ACC112 (cell line): ENCODE data around the gene DCAF6.

Source experiments
- H2AFZ ChIP-seq: fragments of 200-600 bp; sonication (generic); one replicate; pipeline ENCODE4 v1.6.0; 2017; ENCODE audit warnings: antibody characterized with exemption, low read length; ENCODE audit not compliant: unreplicated experiment
- H3K27ac ChIP-seq: fragments of 200-600 bp; sonication (generic); 2 replicates; pipeline ENCODE4 v1.5.1; 2014; ENCODE audit warnings: low read depth, mild to moderate bottlenecking, antibody characterized with exemption, low read length, moderate library complexity
- H3K27me3 ChIP-seq: fragments of 200-600 bp; sonication (generic); 2 replicates; pipeline ENCODE4 v1.6.1; 2014; ENCODE audit warnings: mild to moderate bottlenecking, antibody characterized with exemption, low read length, moderate library complexity, mixed read lengths; ENCODE audit not compliant: insufficient read depth
- H3K36me3 ChIP-seq: fragments of 200-600 bp; sonication (generic); 2 replicates; pipeline ENCODE4 v1.6.1; 2016; ENCODE audit warnings: mild to moderate bottlenecking, antibody characterized with exemption, low read length, moderate library complexity, mixed read lengths; ENCODE audit not compliant: insufficient read depth
- H3K4me1 ChIP-seq: fragments of 200-600 bp; sonication (generic); one replicate; pipeline ENCODE4 v1.6.1; 2016; ENCODE audit warnings: low read length, mixed read lengths; ENCODE audit not compliant: insufficient read depth, unreplicated experiment, control insufficient read depth
- H3K4me3 ChIP-seq: fragments of 200-600 bp; sonication (generic); 2 replicates; pipeline ENCODE4 v1.5.1; 2014; ENCODE audit warnings: mild to moderate bottlenecking, low read depth, low read length
- H3K79me2 ChIP-seq: fragments of 200-600 bp; sonication (generic); one replicate; pipeline ENCODE4 v1.6.0; 2016; ENCODE audit warnings: low read length; ENCODE audit not compliant: control insufficient read depth, unreplicated experiment, insufficient read depth

DCAF6 gene

DNA sequence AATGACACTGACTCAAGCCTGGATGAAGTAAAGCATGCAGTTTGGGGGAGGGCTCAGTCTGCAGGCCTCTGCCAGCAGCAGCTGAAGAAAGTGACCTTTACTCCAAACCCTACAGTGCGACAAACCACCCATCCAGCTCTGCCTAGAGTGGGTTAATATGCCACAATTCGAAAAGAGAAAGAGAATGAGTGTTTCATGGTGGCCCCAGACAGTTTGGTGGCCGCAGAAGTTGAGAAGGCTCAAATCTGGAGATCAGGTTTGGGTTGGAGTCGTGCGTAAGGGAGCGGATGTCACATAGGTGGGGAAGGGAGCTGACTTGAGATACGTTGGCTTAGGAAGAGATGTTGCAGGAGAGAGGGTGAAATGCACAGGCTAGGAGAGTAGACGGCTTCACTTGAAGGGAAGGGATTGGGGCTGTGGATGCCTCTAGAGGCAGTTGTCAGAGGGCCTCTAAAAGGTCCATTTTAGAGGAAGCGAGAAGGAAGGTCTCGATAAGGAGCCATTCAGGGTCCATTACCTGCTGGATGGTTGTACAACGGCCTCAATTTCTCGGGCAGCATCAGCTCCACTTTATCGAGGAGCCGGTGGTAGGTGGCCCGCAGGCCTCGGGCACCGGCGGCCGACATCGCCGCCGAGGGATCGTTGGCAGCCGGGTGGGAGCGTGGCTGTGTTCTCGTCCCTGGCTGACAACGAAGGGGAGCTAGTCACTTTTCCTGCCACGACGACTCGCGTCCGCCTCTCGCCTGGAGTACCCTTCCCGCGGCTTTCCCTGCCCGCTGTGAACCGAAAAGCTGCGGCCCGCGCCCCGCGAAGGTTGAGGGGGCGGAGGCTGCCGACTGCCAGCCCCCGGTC is 1.0 kb upstream of the DCAF6 start:
- Histone ChIP-seq H3K36me3 (no peaks in the 10 kb centered on the region), H3K4me3 (peak overlapping the region; percentile 85), H3K27me3 (no peaks in the 10 kb centered on the region), H3K4me1 (peaks cover 14% of the 10 kb centered on the region), H3K79me2 (peaks cover 65% of the 10 kb centered on the region), H2AFZ (peak overlapping the region; percentile 74), H3K27ac (peak overlapping the region; percentile 89)

GRCh38 chr1:167936930-167937708 is 636 bp downstream of the DCAF6 start, which contains the start of gene MPC2:
MPC2 (minus strand) TSS chr1:167937072; CDS start chr1:167935841, 1,231 bp downstream.
- Histone ChIP-seq H3K4me1 (peaks cover 14% of the 10 kb centered on the region), H3K27me3 (no peaks in the 10 kb centered on the region), H3K4me3 (peak within 1 kb of the TSS; percentile 85), H2AFZ (peak within 1 kb of the TSS; percentile 68), H3K36me3 (no peaks in the 10 kb centered on the region), H3K79me2 (peaks cover 75% of the 10 kb centered on the region), H3K27ac (peak within 1 kb of the TSS; percentile 89)

- Histone ChIP-seq H3K36me3 (peaks cover 3% of the 10 kb centered on the region; the same call in 1 of the 2 replicates), H3K27me3 (no peaks in the 10 kb centered on the region), H2AFZ (peak overlapping the region; percentile 68), H3K4me1 (peaks cover 14% of the 10 kb centered on the region), H3K27ac (peak overlapping the region; percentile 89), H3K4me3 (peak overlapping the region; percentile 85), H3K79me2 (peaks cover 78% of the 10 kb centered on the region)
Measured at GRCh38 chr1:167937709-167938010, 1.2 kb downstream of the DCAF6 start.

GRCh38 chr1:167938080-167938636 is 1.7 kb downstream of the DCAF6 start:
- Histone ChIP-seq H3K27me3 (no peaks in the 10 kb centered on the region), H3K4me3 (peak overlapping the region; percentile 85), H3K27ac (peak overlapping the region; percentile 89; the same call in 1 of the 2 replicates), H2AFZ (peak overlapping the region; percentile 68), H3K36me3 (peaks cover 4% of the 10 kb centered on the region; the same call in 1 of the 2 replicates), H3K4me1 (peaks cover 14% of the 10 kb centered on the region), H3K79me2 (peaks cover 78% of the 10 kb centered on the region)

GRCh38 chr1:167940264-167940663 is 3.8 kb downstream of the DCAF6 start:
- peaks cover 80% of the 10 kb centered on the region for H3K79me2 ChIP-seq
- H3K27ac ChIP-seq: no peak overlapping the region
- H3K36me3 ChIP-seq: peaks cover 8% of the 10 kb centered on the region
- H3K4me3 ChIP-seq: no peak overlapping the region
- no peaks in the 10 kb centered on the region for H3K27me3 ChIP-seq
- H2AFZ ChIP-seq: no peak overlapping the region
- H3K4me1 ChIP-seq: peaks cover 5% of the 10 kb centered on the region

- peaks cover 8% of the 10 kb centered on the region for H3K36me3 ChIP-seq
- no peaks in the 10 kb centered on the region for H3K27me3 ChIP-seq
- peaks cover 5% of the 10 kb centered on the region for H3K4me1 ChIP-seq
- H3K4me3 ChIP-seq: no peak overlapping the region
- H3K27ac ChIP-seq: no peak overlapping the region
- H2AFZ ChIP-seq: no peak overlapping the region
- peaks cover 92% of the 10 kb centered on the region for H3K79me2 ChIP-seq
Measured at GRCh38 chr1:167943541-167943940, 7.1 kb downstream of the DCAF6 start.

- H3K27ac ChIP-seq: no peak overlapping the region
- H3K4me1 ChIP-seq: peaks cover 15% of the 10 kb centered on the region
- no peak overlapping the region for H2AFZ ChIP-seq
- H3K27me3 ChIP-seq: no peaks in the 10 kb centered on the region
- peaks cover 75% of the 10 kb centered on the region for H3K79me2 ChIP-seq
- H3K4me3 ChIP-seq: no peak overlapping the region
- H3K36me3 ChIP-seq: peaks cover 16% of the 10 kb centered on the region
Measured at GRCh38 chr1:167947733-167948132, 11.2 kb downstream of the DCAF6 start.

DNA sequence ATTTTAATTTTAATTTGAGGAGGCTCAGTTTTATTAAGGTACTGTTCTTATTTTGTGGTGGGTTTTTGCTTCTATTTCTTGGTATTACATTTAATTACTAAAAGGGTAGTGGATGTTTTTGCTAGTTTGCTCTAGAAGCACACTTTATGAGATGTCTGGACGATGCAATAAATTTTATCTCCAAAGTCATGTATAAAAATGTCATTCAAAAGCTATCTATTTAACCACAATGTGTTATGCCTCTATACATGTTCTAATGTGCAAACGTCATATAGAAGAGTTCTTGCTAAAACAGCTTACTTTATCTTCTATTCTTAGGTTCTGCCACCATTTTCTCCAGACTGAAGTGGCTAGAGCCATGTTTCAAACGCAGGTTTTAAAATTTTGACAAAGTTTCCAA is 13.3 kb downstream of the DCAF6 start:
- Histone ChIP-seq H3K4me1 (peaks cover 15% of the 10 kb centered on the region), H3K36me3 (peaks cover 16% of the 10 kb centered on the region), H3K27me3 (no peaks in the 10 kb centered on the region), H3K27ac (no peak overlapping the region), H3K4me3 (no peak overlapping the region), H3K79me2 (peaks cover 56% of the 10 kb centered on the region), H2AFZ (no peak overlapping the region)

DNA sequence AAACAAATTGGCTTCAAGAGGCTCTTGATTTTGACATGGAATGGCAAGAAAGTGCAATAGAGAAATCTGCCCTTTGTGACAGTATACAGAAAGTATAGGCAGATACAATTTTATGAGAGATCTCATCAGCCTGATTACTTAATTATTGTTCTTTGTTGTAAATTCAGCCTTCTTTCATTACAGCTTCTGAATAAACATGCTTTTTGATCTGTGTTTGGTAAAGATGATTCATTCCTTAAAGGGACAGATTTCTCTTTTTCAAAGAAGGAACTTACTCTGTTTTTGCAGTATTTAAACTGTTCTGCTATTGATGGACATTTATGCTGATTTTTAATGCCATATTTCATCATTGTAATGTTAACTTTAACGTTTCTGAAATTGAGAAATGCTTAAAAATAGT is 14.1 kb downstream of the DCAF6 start:
- peaks cover 55% of the 10 kb centered on the region for H3K79me2 ChIP-seq

GRCh38 chr1:167955915-167956314 is 19.4 kb downstream of the DCAF6 start:
- Histone ChIP-seq H3K36me3 (peaks cover 19% of the 10 kb centered on the region), H3K4me1 (peaks cover 17% of the 10 kb centered on the region), H3K27me3 (no peaks in the 10 kb centered on the region), H3K79me2 (peaks cover 44% of the 10 kb centered on the region), H2AFZ (no peak overlapping the region), H3K4me3 (no peak overlapping the region), H3K27ac (no peak overlapping the region)

More for the DNA sequence above, 14.1 kb downstream of the DCAF6 start:
- H3K27me3 ChIP-seq: no peaks in the 10 kb centered on the region
- no peak overlapping the region for H2AFZ ChIP-seq
- no peak overlapping the region for H3K27ac ChIP-seq
- H3K4me1 ChIP-seq: peaks cover 15% of the 10 kb centered on the region
- no peak overlapping the region for H3K4me3 ChIP-seq
- peaks cover 24% of the 10 kb centered on the region for H3K36me3 ChIP-seq
